ENCODE results near the gene MMAB.
"Not testable (repeated sequence)": the region's sequence is repeated elsewhere in the genome, so short reads cannot be mapped to it uniquely, and the experiment has no call there.

MMAB gene

DNA sequence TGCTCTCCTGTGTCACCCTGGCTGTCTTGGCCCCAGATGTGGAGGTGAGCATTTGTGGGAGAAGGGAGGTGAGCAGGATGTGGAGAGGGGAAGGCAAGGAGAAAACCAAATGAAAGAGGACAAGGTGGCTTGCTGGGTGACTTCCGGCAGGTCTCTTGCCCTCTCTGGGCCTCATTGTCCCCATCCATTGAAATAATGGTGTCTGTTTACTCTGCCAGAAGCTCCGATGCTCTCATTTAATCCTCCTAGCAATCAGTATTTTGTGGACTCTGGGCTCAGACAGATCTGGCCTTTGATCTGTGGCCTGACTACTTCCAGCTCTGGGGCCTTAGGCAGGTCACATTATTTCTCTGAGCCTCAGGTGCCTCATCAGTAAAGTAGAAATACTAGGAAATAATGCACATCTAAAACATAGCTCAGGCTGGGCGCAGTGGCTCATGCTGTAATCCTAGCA lies 30.9 kb upstream of the MMAB start:
- in situ Hi-C loops (cut with MboI; ENCODE audit: low sequenced_read_pairs): no loop called here

- in situ Hi-C loops (cut with MboI; ENCODE audit: low sequenced_read_pairs): not testable (repeated sequence)
Measured at GRCh38 chr12:109602132-109602531, 28.8 kb upstream of the MMAB start.

DNA sequence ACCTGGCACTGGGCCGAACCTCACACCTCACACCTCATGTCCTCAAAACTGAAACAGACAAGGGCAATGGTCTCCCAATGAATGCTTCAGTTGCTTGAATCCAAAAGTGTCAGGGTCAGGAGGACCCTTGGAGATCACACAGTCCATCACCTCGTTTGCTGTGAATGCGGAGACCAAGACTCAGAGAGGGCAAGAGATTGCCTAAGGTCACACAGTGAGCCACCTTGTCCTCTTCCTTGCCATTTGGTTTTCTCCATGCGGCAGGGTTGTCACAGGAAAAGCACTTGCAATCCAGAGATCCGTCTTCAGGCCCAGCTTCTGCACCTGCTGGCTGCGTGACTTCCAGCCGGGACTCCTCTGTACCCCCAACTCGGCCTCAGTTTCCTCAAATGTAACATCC lies 28.3 kb upstream of the MMAB start:
- in situ Hi-C loops (cut with MboI; ENCODE audit: low sequenced_read_pairs): no loop called here

DNA sequence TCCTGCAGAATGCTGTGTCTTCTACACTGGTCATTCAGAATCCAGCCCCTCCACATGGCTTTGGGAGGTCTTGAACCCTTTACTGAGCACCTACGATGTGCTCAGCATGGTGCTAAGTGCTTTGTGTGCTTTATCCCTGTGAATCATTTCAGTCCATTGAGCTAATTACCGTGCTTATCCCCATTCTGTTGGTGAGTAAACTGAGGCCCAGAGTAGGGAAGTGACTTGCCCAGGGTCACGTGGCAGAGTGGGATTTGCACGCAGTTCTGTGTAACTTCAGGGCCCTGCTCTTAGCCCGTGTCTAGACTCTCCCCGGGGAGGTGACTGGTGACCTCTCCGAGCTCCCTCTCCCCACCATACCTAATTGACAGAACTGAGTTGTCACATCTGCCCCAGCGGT lies 27.7 kb upstream of the MMAB start:
- in situ Hi-C loops (cut with MboI; ENCODE audit: low sequenced_read_pairs): no loop called here

DNA sequence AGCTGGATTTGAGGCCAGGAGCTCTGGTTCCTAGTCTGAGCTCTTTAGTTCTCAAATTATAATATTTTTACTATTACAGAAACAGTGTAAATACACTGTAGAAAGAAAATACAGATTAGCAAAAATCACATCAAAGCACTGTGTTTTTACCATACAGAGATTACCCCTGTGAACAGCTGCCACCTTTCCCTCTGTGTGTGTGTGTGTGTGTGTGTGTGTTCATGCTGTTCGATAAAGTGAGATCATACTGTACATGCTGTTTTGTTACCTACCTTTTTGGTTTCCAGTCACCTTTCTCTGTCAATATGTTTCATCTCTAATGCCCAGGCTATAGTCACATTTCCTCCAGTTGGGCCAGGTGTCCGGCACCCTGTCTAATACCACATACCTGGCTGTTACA lies 27.2 kb upstream of the MMAB start:
- in situ Hi-C loops (cut with MboI; ENCODE audit: low sequenced_read_pairs): no loop called here

DNA sequence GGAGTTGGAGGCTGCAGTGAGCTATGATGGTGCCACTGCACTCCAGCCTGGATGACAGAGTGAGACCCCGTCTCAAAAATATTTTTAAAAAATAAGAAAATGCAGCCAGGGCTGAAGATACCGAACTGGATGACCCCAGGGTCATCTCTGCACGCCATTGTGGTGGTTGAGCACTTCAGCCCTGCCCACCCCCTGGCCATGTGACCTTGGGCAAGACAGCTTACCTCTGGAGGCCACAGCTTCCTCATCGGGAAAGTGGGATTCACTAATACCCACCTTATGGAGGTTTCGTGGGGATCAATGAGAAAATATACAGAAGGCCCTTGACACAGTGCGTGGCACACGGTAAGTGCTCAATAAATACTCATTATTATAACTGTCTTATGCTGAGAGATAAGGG lies 25.8 kb upstream of the MMAB start:
- in situ Hi-C loops (cut with MboI; ENCODE audit: low sequenced_read_pairs): no loop called here

- in situ Hi-C loops (cut with MboI; ENCODE audit: low sequenced_read_pairs): no loop called here
Measured at GRCh38 chr12:109598428-109598854, 25.1 kb upstream of the MMAB start.

GRCh38 chr12:109597795-109598427 lies 24.6 kb upstream of the MMAB start:
- in situ Hi-C loops (cut with MboI; ENCODE audit: low sequenced_read_pairs): no loop called here

- in situ Hi-C loops (cut with MboI; ENCODE audit: low sequenced_read_pairs): no loop called here
Measured at GRCh38 chr12:109597414-109597794, 24.1 kb upstream of the MMAB start.

DNA sequence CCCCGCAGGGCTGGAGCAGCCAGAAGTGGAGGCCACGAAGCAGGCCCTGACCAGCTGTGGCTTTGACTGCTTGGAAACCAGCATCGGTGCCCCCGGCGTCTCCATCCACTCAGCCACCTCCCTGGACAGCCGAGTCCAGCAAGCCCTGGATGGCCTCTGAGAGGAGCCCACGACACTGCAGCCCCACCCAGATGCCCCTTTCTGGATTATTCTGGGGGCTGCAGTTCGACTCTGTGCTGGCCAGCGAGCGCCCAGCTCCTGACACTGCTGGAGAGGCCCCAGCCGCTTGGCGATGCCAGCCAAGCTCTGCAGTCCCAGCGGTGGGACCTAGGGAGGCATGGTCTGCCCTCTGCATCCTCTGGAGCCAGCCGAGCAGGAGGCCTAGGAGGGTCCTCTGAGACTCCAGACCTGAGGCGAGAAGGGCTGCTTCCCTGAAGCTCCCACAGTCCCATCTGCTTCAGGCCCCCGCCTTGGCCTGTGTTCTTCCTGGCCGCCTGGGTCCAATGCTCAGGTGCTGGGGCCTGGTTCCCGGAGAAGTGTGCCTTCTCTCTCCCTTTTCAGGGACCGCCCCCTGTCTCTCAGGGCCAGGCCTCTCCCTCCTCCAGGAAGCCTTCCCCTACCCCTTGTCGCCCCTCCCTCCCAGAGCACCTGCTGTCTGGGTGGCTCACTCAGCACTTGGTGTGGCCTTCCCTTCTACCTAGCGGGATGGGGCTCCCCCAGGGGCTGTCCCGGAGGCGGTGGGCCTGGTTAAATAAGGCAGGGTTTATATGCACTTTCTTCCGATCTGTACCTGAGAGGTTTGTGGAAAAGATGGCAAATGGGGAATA lies 23.3 kb upstream of the MMAB start:
- in situ Hi-C loops (cut with MboI; ENCODE audit: low sequenced_read_pairs): no loop called here

GRCh38 chr12:109595321-109595902 lies 22.1 kb upstream of the MMAB start:
- in situ Hi-C loops (cut with MboI; ENCODE audit: low sequenced_read_pairs): no loop called here

DNA sequence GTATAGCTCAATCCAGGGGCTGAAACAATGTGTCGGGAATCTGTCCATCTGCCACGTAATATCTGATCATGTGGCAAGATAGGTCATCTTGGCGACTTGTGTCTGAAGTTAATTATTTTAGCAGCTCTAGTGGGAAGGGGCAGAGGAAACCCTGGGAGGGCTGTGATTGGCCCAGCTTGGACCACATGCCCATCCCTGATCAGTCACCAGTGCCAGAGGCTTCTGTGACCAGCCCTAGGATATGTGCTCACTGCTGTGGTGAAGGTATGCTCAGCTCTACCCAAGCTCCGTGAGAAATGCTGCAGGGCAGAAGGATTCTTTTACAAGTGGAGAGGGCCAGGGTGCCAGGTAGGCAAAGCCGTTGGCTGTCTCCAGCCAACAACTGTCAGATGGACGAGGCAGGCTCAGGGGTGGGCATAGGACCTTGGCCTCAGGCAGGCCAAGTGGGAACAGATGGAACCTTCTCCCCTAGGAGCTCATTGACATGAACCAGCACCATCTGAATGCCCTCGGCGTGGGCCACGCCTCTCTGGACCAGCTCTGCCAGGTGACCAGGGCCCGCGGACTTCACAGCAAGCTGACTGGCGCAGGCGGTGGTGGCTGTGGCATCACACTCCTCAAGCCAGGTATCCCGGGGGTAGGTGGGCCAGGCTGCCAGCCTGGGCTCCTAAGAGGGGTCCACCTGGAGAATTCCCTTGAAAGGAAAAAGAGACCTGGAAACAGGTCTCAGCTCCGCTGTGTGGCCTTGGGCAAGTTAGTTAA lies 21.4 kb upstream of the MMAB start:
- in situ Hi-C loops (cut with MboI; ENCODE audit: low sequenced_read_pairs): no loop called here

GRCh38 chr12:109592905-109593272 lies 19.6 kb upstream of the MMAB start:
- in situ Hi-C loops (cut with MboI; ENCODE audit: low sequenced_read_pairs): no loop called here

- in situ Hi-C loops (cut with MboI; ENCODE audit: low sequenced_read_pairs): no loop called here
Measured at GRCh38 chr12:109592195-109592904, 19.0 kb upstream of the MMAB start.

DNA sequence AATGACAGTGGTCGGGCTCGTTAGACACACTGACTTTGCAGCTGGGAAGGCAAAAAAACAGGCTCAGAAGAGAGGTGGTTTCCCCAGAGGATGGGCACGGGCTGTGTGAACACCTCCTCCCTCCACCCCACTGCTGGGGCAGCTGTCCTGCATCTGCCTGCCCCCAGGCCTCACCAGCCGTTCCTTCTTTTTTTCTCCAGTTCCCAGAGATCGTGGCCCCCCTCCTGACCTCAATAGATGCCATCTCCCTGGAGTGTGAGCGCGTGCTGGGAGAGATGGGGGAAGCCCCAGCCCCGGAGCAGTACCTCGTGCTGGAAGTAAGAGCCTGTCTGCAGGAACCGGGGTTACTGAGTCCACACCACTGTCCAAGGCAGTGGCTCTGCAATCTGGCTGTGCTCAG lies 17.7 kb upstream of the MMAB start:
- in situ Hi-C loops (cut with MboI; ENCODE audit: low sequenced_read_pairs): no loop called here

- in situ Hi-C loops (cut with MboI; ENCODE audit: low sequenced_read_pairs): no loop called here
Measured at GRCh38 chr12:109590566-109590965, 17.3 kb upstream of the MMAB start.

DNA sequence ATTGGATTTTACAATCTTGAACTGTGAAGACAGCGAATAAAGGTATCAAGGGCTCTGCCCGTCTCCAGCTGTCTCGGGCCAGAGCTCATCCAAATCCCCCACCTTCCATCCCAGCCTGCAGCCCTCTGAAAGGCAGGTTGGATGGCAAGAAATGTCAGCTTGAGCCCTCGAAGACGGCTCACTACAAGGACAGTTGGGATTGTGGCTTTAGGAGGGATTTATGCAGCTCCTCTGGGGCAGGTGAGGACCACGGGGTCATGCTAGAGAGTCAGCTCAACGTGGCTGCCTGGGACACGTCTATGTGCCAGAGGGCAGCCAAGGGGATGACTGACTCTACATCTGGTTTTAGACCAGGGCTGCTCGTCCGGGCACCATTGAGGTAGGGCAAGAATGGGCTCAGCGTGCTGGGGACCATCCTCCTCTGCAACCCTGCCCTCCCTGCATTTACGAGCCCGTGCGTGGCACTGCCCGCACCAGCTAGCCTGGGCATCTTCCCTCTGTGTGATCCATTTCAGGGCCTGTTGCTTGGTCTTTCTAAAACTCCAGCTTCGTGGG lies 16.5 kb upstream of the MMAB start:
- in situ Hi-C loops (cut with MboI; ENCODE audit: low sequenced_read_pairs): no loop called here

DNA sequence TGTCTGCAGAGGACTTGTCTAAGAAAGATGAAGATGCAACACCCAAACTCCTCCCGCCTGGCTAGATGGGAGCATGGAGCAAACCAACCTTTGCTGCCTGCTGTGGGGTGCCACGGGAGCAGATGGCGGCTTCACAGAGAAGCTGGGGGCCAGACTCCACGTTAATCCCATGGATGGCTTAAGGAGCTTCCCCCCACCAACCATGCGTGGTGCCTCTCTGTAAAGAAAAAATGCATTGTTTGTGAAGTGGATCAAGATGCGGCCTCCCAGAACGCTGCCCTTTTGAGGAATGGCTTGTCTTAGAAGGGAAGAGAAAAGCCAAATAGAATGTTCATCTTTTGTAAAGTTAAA lies 15.9 kb upstream of the MMAB start:
- in situ Hi-C loops (cut with MboI; ENCODE audit: low sequenced_read_pairs): no loop called here

DNA sequence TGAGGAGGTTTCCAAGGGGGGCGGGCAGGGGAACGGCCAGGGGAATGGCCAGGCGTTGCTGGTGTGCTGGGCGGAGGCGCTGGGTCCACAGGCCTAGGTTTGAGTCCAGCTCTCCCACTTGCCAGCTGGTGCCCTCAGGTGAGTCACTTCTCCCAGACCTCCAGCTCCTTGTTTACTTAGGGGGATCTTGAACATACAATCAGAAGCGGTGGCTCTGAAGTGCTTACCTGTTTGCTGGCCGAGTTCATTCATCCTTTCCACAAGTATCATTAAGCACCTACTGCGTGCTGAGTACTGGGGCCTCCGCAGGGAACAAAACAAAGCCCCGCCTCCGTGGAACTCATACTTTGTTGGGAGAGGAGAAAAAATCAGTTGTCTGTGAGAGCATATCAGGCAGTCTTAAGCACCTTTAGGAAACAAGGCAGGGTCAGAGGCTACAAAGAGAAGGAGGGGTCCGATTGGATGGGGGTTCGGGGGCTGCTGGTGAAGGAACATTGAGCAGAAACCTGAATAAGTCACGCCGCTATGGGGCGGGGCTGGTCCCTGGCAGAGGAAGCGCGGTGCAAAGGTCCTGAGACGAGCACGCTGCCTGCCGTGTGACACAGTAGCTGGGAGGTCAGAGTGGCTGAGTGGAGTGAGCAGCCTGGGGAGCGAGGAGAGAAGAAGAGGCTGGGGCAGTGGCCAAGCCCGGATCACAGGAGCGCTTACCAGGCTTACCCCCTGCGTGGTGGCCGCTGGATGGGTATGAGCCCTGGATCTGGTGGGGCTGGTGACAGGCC lies 15.3 kb upstream of the MMAB start:
- in situ Hi-C loops (cut with MboI; ENCODE audit: low sequenced_read_pairs): no loop called here

DNA sequence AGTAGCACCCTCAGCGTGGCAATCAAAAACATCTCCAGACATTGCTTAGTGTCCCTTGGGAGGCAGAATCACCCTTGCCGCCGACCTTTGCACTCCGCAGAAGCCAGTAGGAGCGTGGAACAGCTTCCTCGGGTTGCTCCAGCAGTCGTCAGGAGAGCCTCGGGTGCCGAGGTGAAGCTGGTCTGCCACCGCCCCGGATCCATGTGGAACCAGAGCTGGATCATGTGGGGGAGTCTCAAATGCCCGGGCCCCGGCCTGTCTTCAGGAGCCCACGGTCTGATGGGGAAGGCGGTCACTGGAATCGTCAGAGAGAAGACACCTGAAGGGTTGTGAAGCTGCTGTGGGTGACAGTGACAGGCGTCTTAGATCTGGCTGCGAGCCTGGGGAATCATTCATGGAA lies 14.6 kb upstream of the MMAB start:
- in situ Hi-C loops (cut with MboI; ENCODE audit: low sequenced_read_pairs): no loop called here

Data from HL-60/S4 treated with phorbol 12-myristate 13-acetate at 8.2 ng/mL for 4 days and 3 days (cell line).